ENCODE results near the gene STX18. TPM values are rescaled to one million over a fixed set of nuclear protein-coding genes. Genes with fewer than 3 reads are reported as not detected.

Gene STX18
- polyA plus RNA-seq, 4 donors: 24.2 to 55.0 (median 38.7) TPM

GRCh38 chr4:4461850-4462249, 80.0 kb downstream of the STX18 start:
- peak overlapping the region in 1 of 3 donors; percentile 79 for H3K27ac ChIP-seq (ENCODE audit: low read depth in 1 of 3, low read length in 2 of 3)
- DNase-seq (peak in 1 of 2 donors; percentile 36), FAIRE-seq (no peak)
- 59 to 70% (median 66%) methylated on average over 5 of the region's 5 CpGs for WGBS, 3 donors
- no peaks in the 10 kb centered on the region for H3K27me3 ChIP-seq (ENCODE audit: control insufficient read depth in 3 of 3, insufficient read depth in 3 of 3, low read length in 3 of 3)
- H3K4me3 ChIP-seq (ENCODE audit: low read depth in 1 of 3, low read length in 3 of 3): no peak overlapping the region
- H3K9me3 ChIP-seq (ENCODE audit: control insufficient read depth in 2 of 2, insufficient read depth in 1 of 2, low read depth in 1 of 2, low read length in 1 of 2): peaks cover 0 to 2% of the 10 kb centered on the region in 2 donors
- peaks cover 4 to 14% (median 12%) of the 10 kb centered on the region in 3 donors for H3K36me3 ChIP-seq (ENCODE audit: control insufficient read depth in 3 of 3, insufficient read depth in 2 of 3, low read depth in 1 of 3, low read length in 3 of 3)
- H3K4me1 ChIP-seq (ENCODE audit: control insufficient read depth in 3 of 3, insufficient read depth in 2 of 3, low read depth in 1 of 3, low read length in 2 of 3): no peaks in the 10 kb centered on the region

DNA sequence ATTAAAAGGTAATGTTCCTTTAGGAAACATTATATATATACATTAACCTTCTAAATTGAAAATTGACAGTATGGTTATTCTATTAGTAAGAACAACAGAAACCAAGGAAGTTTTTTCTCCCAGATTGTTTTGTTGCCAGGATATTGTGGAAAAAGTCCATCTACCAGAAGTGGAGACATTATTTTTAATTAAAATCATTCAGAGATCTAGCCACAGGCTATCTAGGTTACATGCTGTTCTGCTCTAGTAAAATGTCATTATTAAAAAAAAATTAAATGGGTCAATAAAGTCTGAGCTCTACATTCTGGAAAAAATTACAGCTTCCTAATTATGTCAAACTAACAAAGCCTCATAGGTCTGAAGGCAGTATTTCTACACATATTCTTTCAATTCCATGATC, 80.7 kb downstream of the STX18 start:
- Histone ChIP-seq H3K27ac (ENCODE audit: low read depth in 1 of 3, low read length in 2 of 3) (peak overlapping the region in 1 of 3 donors; percentile 79), H3K9me3 (ENCODE audit: control insufficient read depth in 2 of 2, insufficient read depth in 1 of 2, low read depth in 1 of 2, low read length in 1 of 2) (peaks cover 0 to 2% of the 10 kb centered on the region in 2 donors), H3K36me3 (ENCODE audit: control insufficient read depth in 3 of 3, insufficient read depth in 2 of 3, low read depth in 1 of 3, low read length in 3 of 3) (peaks cover 4 to 14% (median 12%) of the 10 kb centered on the region in 3 donors), H3K4me3 (ENCODE audit: low read depth in 1 of 3, low read length in 3 of 3) (no peak overlapping the region), H3K27me3 (ENCODE audit: control insufficient read depth in 3 of 3, insufficient read depth in 3 of 3, low read length in 3 of 3) (no peaks in the 10 kb centered on the region), H3K4me1 (ENCODE audit: control insufficient read depth in 3 of 3, insufficient read depth in 2 of 3, low read depth in 1 of 3, low read length in 2 of 3) (no peaks in the 10 kb centered on the region)
- DNase-seq (no peak), FAIRE-seq (no peak)

DNA sequence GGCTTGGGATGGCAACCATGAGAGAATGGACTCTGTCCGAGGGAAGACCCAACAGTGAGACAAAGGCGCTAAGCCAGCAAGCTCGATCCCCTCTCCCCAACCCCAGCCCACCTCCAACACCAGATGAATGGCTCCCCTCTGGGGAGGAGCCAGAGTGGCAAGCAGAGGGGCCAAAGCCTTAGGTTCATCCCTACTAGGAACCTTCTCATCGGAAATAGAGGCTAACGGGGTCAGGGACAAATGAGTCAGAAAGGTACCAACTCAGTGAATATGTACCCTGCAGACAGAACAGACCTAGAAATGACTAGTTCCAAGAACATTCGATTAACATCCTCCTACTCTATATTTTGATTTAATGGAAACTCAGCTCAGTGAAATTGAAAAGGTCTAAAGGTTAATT, 81.1 kb downstream of the STX18 start:
- FAIRE-seq: no peak
- no peak overlapping the region for H3K27ac ChIP-seq (ENCODE audit: low read depth in 1 of 3, low read length in 2 of 3)
- no peaks in the 10 kb centered on the region for H3K27me3 ChIP-seq (ENCODE audit: control insufficient read depth in 3 of 3, insufficient read depth in 3 of 3, low read length in 3 of 3)
- DNase-seq: no peak
- WGBS, 3 donors: 86 to 93% (median 87%) methylated on average over 6 of the region's 6 CpGs
- H3K36me3 ChIP-seq (ENCODE audit: control insufficient read depth in 3 of 3, insufficient read depth in 2 of 3, low read depth in 1 of 3, low read length in 3 of 3): peaks cover 4 to 15% (median 12%) of the 10 kb centered on the region in 3 donors
- no peaks in the 10 kb centered on the region for H3K4me1 ChIP-seq (ENCODE audit: control insufficient read depth in 3 of 3, insufficient read depth in 2 of 3, low read depth in 1 of 3, low read length in 2 of 3)
- H3K9me3 ChIP-seq (ENCODE audit: control insufficient read depth in 2 of 2, insufficient read depth in 1 of 2, low read depth in 1 of 2, low read length in 1 of 2): no peaks in the 10 kb centered on the region
- no peak overlapping the region for H3K4me3 ChIP-seq (ENCODE audit: low read depth in 1 of 3, low read length in 3 of 3)

GRCh38 chr4:4459181-4459580, 82.7 kb downstream of the STX18 start:
- DNase-seq (no peak), FAIRE-seq (no peak)
- H3K4me1 ChIP-seq (ENCODE audit: control insufficient read depth in 3 of 3, insufficient read depth in 2 of 3, low read depth in 1 of 3, low read length in 2 of 3): no peaks in the 10 kb centered on the region
- H3K4me3 ChIP-seq (ENCODE audit: low read depth in 1 of 3, low read length in 3 of 3): no peak overlapping the region
- 89 to 96% (median 94%) methylated on average over 5 of the region's 5 CpGs for WGBS, 3 donors
- no peaks in the 10 kb centered on the region for H3K9me3 ChIP-seq (ENCODE audit: control insufficient read depth in 2 of 2, insufficient read depth in 1 of 2, low read depth in 1 of 2, low read length in 1 of 2)
- H3K27me3 ChIP-seq (ENCODE audit: control insufficient read depth in 3 of 3, insufficient read depth in 3 of 3, low read length in 3 of 3): no peaks in the 10 kb centered on the region
- peaks cover 4 to 20% (median 10%) of the 10 kb centered on the region in 3 donors for H3K36me3 ChIP-seq (ENCODE audit: control insufficient read depth in 3 of 3, insufficient read depth in 2 of 3, low read depth in 1 of 3, low read length in 3 of 3)
- H3K27ac ChIP-seq (ENCODE audit: low read depth in 1 of 3, low read length in 2 of 3): no peak overlapping the region

- no peaks in the 10 kb centered on the region for H3K4me1 ChIP-seq (ENCODE audit: control insufficient read depth in 3 of 3, insufficient read depth in 2 of 3, low read depth in 1 of 3, low read length in 2 of 3)
- H3K36me3 ChIP-seq (ENCODE audit: control insufficient read depth in 3 of 3, insufficient read depth in 2 of 3, low read depth in 1 of 3, low read length in 3 of 3): peaks cover 4 to 20% (median 12%) of the 10 kb centered on the region in 3 donors
- FAIRE-seq (no peak), DNase-seq (no peak)
- 74 to 88% (median 82%) methylated on average over 5 of the region's 5 CpGs for WGBS, 3 donors
- H3K27ac ChIP-seq (ENCODE audit: low read depth in 1 of 3, low read length in 2 of 3): no peak overlapping the region
- H3K9me3 ChIP-seq (ENCODE audit: control insufficient read depth in 2 of 2, insufficient read depth in 1 of 2, low read depth in 1 of 2, low read length in 1 of 2): no peaks in the 10 kb centered on the region
- no peaks in the 10 kb centered on the region for H3K27me3 ChIP-seq (ENCODE audit: control insufficient read depth in 3 of 3, insufficient read depth in 3 of 3, low read length in 3 of 3)
- no peak overlapping the region for H3K4me3 ChIP-seq (ENCODE audit: low read depth in 1 of 3, low read length in 3 of 3)
Observed at GRCh38 chr4:4457803-4458553, 83.9 kb downstream of the STX18 start.

GRCh38 chr4:4456816-4457578, 84.9 kb downstream of the STX18 start:
- FAIRE-seq: no peak
- H3K9me3 ChIP-seq (ENCODE audit: control insufficient read depth in 2 of 2, insufficient read depth in 1 of 2, low read depth in 1 of 2, low read length in 1 of 2): no peaks in the 10 kb centered on the region
- H3K4me3 ChIP-seq (ENCODE audit: low read depth in 1 of 3, low read length in 3 of 3): no peak overlapping the region
- peaks cover 4 to 22% (median 12%) of the 10 kb centered on the region in 3 donors for H3K36me3 ChIP-seq (ENCODE audit: control insufficient read depth in 3 of 3, insufficient read depth in 2 of 3, low read depth in 1 of 3, low read length in 3 of 3)
- no peak for DNase-seq
- H3K27ac ChIP-seq (ENCODE audit: low read depth in 1 of 3, low read length in 2 of 3): no peak overlapping the region
- WGBS, 3 donors: 93 to 97% (median 97%) methylated on average over 8 of the region's 8 CpGs
- H3K27me3 ChIP-seq (ENCODE audit: control insufficient read depth in 3 of 3, insufficient read depth in 3 of 3, low read length in 3 of 3): no peaks in the 10 kb centered on the region
- no peaks in the 10 kb centered on the region for H3K4me1 ChIP-seq (ENCODE audit: control insufficient read depth in 3 of 3, insufficient read depth in 2 of 3, low read depth in 1 of 3, low read length in 2 of 3)

DNA sequence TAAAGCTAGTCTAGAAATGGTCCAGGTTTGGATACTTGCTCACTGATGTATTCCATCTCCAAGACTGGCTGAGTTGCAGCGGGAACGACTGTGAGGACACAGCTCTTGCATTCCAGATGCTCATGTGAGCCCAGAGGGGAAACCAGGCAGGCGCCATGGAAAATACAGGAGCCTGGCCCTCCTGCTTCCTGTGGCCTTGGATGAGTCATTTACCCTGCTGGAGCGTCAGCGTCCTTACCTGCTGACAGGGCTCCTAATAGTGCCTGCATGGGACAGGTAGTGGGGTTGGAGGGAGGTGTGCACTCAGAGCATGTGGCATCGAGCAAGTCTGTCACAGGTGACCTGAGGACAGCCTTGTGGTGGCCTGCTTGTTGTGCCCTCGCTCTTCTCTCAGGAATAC, 85.5 kb downstream of the STX18 start:
- no peak overlapping the region for H3K4me3 ChIP-seq (ENCODE audit: low read depth in 1 of 3, low read length in 3 of 3)
- H3K27me3 ChIP-seq (ENCODE audit: control insufficient read depth in 3 of 3, insufficient read depth in 3 of 3, low read length in 3 of 3): no peaks in the 10 kb centered on the region
- 90 to 95% (median 93%) methylated on average over 7 of the region's 7 CpGs for WGBS, 3 donors
- peaks cover 4 to 19% (median 12%) of the 10 kb centered on the region in 3 donors for H3K36me3 ChIP-seq (ENCODE audit: control insufficient read depth in 3 of 3, insufficient read depth in 2 of 3, low read depth in 1 of 3, low read length in 3 of 3)
- H3K27ac ChIP-seq (ENCODE audit: low read depth in 1 of 3, low read length in 2 of 3): no peak overlapping the region
- H3K4me1 ChIP-seq (ENCODE audit: control insufficient read depth in 3 of 3, insufficient read depth in 2 of 3, low read depth in 1 of 3, low read length in 2 of 3): no peaks in the 10 kb centered on the region
- FAIRE-seq: no peak
- H3K9me3 ChIP-seq (ENCODE audit: control insufficient read depth in 2 of 2, insufficient read depth in 1 of 2, low read depth in 1 of 2, low read length in 1 of 2): no peaks in the 10 kb centered on the region
- no peak for DNase-seq

GRCh38 chr4:4455210-4455865, 86.5 kb downstream of the STX18 start:
- Histone ChIP-seq H3K9me3 (ENCODE audit: control insufficient read depth in 2 of 2, insufficient read depth in 1 of 2, low read depth in 1 of 2, low read length in 1 of 2) (no peaks in the 10 kb centered on the region), H3K27ac (ENCODE audit: low read depth in 1 of 3, low read length in 2 of 3) (no peak overlapping the region), H3K4me3 (ENCODE audit: low read depth in 1 of 3, low read length in 3 of 3) (no peak overlapping the region), H3K36me3 (ENCODE audit: control insufficient read depth in 3 of 3, insufficient read depth in 2 of 3, low read depth in 1 of 3, low read length in 3 of 3) (peaks cover 6 to 19% (median 12%) of the 10 kb centered on the region in 3 donors), H3K4me1 (ENCODE audit: control insufficient read depth in 3 of 3, insufficient read depth in 2 of 3, low read depth in 1 of 3, low read length in 2 of 3) (no peaks in the 10 kb centered on the region), H3K27me3 (ENCODE audit: control insufficient read depth in 3 of 3, insufficient read depth in 3 of 3, low read length in 3 of 3) (no peaks in the 10 kb centered on the region)
- no peak for DNase-seq
- no peak for FAIRE-seq
- WGBS, 3 donors: 56 to 80% (median 57%) methylated on average over 5 of the region's 5 CpGs
